ENCODE results near the gene HYAL3. TPM values are rescaled to one million over a fixed set of nuclear protein-coding genes. Genes with fewer than 3 reads are reported as not detected.
A peak's percentile ranks its signal among the peaks of the same experiment; 100 is the strongest.

The HYAL3 gene
- polyA plus RNA-seq, 1 experiment: 3.0 TPM

DNA sequence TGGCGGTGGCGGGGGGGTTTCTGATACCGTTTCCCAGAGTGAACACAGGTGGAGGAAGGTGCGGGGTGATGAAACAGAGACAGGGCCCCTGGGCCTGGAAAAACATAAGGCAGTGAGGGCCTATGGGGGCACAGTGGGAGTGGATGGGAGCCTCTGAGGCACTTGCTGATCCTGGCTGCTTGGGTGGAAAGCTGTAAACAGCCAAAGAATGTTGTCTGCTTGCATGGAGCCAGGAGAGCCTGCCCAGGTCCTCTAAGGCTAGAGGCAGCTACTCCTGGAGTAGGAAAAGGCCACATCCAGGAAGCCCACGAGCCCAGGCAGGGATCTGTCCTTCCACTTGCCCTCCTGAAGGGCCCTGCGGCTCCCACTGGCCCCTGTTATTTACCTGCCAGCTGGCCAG is 33.2 kb downstream of the HYAL3 start:
- Histone ChIP-seq H3K27me3 (ENCODE audit: control insufficient read depth, insufficient read depth, low read length) (no peaks in the 10 kb centered on the region), H3K27ac (ENCODE audit: low read depth, low read length) (peak overlapping the region; percentile 84), H3K4me3 (ENCODE audit: low read depth, low read length) (no peak overlapping the region), H3K9me3 (ENCODE audit: control insufficient read depth, insufficient read depth, low read length) (no peaks in the 10 kb centered on the region)
- DNase-seq (ENCODE audit: low read depth, low spot score): no peak
- POLR2A ChIA-PET: interaction anchor here (2.0 kb wide), 1 partner anchor 13 kb away, joined by 5 read pairs; the partner anchor contains the start of gene LSMEM2
- TF ChIP-seq, protein P1, sequence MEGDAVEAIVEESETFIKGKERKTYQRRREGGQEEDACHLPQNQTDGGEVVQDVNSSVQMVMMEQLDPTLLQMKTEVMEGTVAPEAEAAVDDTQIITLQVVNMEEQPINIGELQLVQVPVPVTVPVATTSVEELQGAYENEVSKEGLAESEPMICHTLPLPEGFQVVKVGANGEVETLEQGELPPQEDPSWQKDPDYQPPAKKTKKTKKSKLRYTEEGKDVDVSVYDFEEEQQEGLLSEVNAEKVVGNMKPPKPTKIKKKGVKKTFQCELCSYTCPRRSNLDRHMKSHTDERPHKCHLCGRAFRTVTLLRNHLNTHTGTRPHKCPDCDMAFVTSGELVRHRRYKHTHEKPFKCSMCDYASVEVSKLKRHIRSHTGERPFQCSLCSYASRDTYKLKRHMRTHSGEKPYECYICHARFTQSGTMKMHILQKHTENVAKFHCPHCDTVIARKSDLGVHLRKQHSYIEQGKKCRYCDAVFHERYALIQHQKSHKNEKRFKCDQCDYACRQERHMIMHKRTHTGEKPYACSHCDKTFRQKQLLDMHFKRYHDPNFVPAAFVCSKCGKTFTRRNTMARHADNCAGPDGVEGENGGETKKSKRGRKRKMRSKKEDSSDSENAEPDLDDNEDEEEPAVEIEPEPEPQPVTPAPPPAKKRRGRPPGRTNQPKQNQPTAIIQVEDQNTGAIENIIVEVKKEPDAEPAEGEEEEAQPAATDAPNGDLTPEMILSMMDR (IDR thresholded peaks at IDR 0.05; ENCODE audit: low read depth, low read length): no peak
- CTCF ChIA-PET: interaction anchor here (1.3 to 1.6 kb wide), 2 partner anchors 9 to 19 kb away, joined by 4 to 7 read pairs; no protein-coding TSS in a partner anchor

- CTCF ChIA-PET: interaction anchor here (2.8 kb wide), 1 partner anchor 19 kb away, joined by 22 read pairs; no protein-coding TSS in a partner anchor
These were observed 33.6 kb downstream of the HYAL3 start for GRCh38 chr3:50265571-50265970.

DNA sequence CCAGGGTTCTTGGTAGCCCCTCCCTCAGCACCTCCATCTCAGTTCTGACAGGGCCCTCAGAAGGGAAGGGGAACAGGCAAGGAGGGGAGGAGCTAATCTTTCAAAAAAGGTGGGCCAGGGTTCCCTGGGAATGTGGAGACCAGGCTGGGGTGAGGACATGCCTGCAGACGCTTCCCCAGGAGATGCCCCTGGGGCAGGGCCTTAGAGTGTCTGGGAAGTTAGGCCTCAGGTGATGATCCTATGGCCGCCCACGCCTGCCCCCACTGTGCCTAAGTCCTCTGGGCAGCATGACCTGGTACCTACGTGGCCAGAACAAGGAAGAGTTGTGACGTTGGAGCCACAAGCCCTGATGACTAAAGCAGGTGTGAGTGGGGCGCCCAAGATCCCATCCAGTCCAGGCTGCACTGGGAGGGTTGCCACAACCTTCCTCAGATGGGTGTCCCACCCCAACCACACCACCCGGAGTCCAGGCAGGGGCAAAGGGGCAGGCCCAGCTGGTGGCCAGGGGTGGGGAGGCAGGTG is 34.2 kb downstream of the HYAL3 start:
- no peak for DNase-seq (ENCODE audit: low read depth, low spot score)
- TF ChIP-seq, protein P1 (IDR thresholded peaks at IDR 0.05; ENCODE audit: low read depth, low read length): no peak
- H3K4me3 ChIP-seq (ENCODE audit: low read depth, low read length): no peak overlapping the region
- H3K9me3 ChIP-seq (ENCODE audit: control insufficient read depth, insufficient read depth, low read length): no peaks in the 10 kb centered on the region; the same call in 1 of the 2 replicates
- ChIA-PET CTCF (interaction anchor here (0.6 to 2.8 kb wide), 3 partner anchors 18 to 141 kb away, joined by 3 to 22 read pairs (median 5); no protein-coding TSS in a partner anchor), POLR2A (interaction anchor here (0.5 to 1.5 kb wide), 13 partner anchors 12 to 84 kb away, joined by 3 to 18 read pairs (median 4); partner anchors contain the start of genes GNAI2, HYAL3, LSMEM2 and NAA80)
- H3K27ac ChIP-seq (ENCODE audit: low read depth, low read length): peak overlapping the region; percentile 84
- H3K27me3 ChIP-seq (ENCODE audit: control insufficient read depth, insufficient read depth, low read length): no peaks in the 10 kb centered on the region

More at GRCh38 chr3:50265571-50265970, 33.6 kb downstream of the HYAL3 start:
- Histone ChIP-seq H3K27me3 (ENCODE audit: control insufficient read depth, insufficient read depth, low read length) (no peaks in the 10 kb centered on the region), H3K4me3 (ENCODE audit: low read depth, low read length) (no peak overlapping the region), H3K9me3 (ENCODE audit: control insufficient read depth, insufficient read depth, low read length) (no peaks in the 10 kb centered on the region), H3K27ac (ENCODE audit: low read depth, low read length) (peak overlapping the region; percentile 84)
- POLR2A ChIA-PET: interaction anchor here (1.5 kb wide), 1 partner anchor 30 kb away, joined by 18 read pairs; the partner anchor contains the start of gene GNAI2
- DNase-seq (ENCODE audit: low read depth, low spot score): no peak
- TF ChIP-seq, protein P1 (IDR thresholded peaks at IDR 0.05; ENCODE audit: low read depth, low read length): no peak

- POLR2A ChIA-PET: interaction anchor here (0.5 to 1.5 kb wide), 13 partner anchors 12 to 83 kb away, joined by 3 to 18 read pairs (median 4); partner anchors contain the start of genes GNAI2, HYAL3, LSMEM2 and NAA80
- peak; percentile 91 for DNase-seq (ENCODE audit: low read depth, low spot score)
- H3K27ac ChIP-seq (ENCODE audit: low read depth, low read length): peak overlapping the region; percentile 84
- peak overlapping the region; percentile 10; the same call in 1 of the 2 replicates for H3K4me3 ChIP-seq (ENCODE audit: low read depth, low read length)
- CTCF ChIA-PET: interaction anchor here (0.6 to 2.8 kb wide), 4 partner anchors 9 to 140 kb away, joined by 3 to 22 read pairs (median 4); no protein-coding TSS in a partner anchor
- TF ChIP-seq, protein P1 (IDR thresholded peaks at IDR 0.05; ENCODE audit: low read depth, low read length): no peak
- no peaks in the 10 kb centered on the region; the same call in 1 of the 2 replicates for H3K9me3 ChIP-seq (ENCODE audit: control insufficient read depth, insufficient read depth, low read length)
- H3K27me3 ChIP-seq (ENCODE audit: control insufficient read depth, insufficient read depth, low read length): no peaks in the 10 kb centered on the region
These were observed 34.7 kb downstream of the HYAL3 start for GRCh38 chr3:50264383-50264963.
